GM12873 (cell line): ENCODE data around the gene PELI1.

Experiments
- TF ChIP-seq, protein P1 (sequence below): IDR thresholded peaks from 2 replicates; pipeline ENCODE4 v1.5.1; 2012; ENCODE audit warnings: low read depth, mild to moderate bottlenecking, moderate library complexity, low read length, control low read depth; ENCODE audit not compliant: insufficient read depth; ENCODE audit errors: missing control alignments

PELI1 gene

DNA sequence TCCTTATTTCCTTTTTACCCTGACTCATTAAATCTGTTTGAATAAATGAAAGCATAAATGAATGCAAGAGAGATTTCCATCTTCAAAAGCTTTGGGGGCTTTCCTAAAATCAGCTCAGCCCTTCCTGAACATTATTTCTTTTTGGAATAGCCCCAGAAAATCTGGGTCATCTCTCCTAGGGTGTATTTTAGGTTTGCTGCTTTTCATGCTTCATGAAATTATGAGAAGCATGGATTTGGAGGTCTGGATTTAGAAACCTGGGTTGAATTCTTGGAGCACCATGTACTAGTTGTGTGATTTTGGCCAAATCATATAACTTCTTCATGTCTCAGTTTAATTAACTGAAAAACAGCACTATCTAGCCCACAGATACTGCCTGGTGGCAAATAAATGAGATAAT lies 24.0 kb upstream of the PELI1 start:
- TF ChIP-seq, protein P1, sequence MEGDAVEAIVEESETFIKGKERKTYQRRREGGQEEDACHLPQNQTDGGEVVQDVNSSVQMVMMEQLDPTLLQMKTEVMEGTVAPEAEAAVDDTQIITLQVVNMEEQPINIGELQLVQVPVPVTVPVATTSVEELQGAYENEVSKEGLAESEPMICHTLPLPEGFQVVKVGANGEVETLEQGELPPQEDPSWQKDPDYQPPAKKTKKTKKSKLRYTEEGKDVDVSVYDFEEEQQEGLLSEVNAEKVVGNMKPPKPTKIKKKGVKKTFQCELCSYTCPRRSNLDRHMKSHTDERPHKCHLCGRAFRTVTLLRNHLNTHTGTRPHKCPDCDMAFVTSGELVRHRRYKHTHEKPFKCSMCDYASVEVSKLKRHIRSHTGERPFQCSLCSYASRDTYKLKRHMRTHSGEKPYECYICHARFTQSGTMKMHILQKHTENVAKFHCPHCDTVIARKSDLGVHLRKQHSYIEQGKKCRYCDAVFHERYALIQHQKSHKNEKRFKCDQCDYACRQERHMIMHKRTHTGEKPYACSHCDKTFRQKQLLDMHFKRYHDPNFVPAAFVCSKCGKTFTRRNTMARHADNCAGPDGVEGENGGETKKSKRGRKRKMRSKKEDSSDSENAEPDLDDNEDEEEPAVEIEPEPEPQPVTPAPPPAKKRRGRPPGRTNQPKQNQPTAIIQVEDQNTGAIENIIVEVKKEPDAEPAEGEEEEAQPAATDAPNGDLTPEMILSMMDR = no peak

DNA sequence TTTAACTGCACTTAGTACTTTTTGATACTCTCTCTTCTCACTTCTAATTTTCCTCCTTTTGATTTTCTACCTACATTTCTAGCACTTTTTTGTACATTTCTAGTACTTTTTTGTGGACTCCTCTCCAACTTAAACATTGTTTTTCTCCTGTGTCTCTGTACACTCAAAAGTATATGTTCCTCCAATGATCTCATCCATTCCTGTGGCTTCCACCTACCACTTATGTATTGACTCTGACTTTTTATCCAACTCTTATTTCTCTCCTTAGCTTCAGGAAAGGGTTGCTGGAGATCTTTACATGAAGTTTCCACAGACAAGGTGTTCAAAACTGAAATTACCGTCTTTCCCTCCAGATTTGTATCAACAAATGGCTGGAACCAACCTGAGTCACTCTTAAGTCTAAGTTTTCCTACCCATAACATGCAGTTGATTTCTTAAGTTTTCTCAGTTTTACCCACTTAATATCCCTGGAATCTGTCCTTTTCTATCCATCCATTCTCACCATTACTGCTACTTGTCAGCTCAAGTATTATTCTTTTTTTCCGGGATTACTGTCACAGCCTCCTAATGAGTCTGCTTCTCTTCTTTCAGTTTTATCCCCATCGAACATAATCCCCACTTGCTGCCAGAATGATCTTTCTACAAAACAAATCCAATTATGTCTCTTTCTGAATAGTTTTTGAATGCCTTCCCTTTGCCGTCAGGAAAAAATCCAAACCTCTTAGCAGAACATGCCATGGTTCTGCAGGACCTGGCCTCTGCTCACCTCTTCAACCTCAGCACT lies 22.6 kb upstream of the PELI1 start:
- TF ChIP-seq, protein P1 = no peak

DNA sequence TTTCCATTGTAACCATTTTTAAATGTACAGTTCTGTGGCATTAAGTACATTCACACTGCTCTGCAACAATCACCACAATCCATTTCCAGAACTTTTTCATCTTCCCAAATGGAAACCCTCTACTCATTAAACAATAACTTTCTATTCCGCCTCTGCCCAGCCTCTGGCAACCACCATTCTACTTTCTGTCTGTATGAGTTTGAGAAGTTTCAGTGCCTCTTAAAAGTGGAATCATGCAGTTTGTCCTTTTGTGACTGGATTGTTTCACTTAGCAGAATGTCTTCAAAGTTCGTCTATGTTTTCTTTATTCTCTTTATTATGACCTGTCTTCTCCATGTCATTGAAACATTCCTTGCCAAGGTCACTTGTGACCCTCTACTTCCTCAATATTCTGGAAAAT lies 22.0 kb upstream of the PELI1 start:
- TF ChIP-seq, protein P1 = no peak

DNA sequence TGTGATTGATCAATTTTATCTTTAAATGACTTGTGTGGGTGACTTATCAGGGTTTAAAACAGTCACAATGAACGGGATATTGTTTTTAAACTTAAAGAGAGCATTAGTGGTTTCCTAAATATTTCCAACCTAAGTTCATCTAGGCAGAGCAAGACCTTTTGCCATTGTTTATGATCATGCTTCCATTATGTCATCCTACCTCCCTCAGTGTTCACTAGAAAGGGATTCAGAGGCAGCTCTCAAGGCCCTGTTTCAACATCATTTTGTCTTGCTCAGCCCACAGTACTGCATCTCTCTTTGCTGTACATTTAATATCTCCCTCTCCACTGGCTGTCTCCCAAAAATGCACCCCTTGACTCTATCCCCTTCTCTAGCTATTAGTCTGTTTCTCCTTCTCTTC lies 21.5 kb upstream of the PELI1 start:
- TF ChIP-seq, protein P1 = no peak

DNA sequence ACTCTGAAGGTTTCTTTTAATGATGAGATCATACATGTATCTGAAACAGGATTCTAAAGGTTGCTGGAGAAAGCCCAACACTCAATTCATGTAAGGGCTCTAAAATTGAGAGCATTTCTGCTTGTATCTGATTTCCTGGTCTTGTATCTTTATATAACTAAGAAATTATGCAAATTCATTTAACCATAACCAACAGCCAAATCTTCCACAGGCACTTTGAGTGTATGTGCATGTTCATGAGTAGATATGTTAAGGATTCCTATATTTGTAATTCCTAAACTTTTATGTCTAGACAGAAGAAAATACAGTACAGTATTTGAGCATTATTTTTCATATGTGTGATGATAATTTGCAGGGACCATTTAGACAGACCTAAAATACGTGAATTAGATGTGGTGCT lies 20.4 kb upstream of the PELI1 start:
- TF ChIP-seq, protein P1 = no peak

DNA sequence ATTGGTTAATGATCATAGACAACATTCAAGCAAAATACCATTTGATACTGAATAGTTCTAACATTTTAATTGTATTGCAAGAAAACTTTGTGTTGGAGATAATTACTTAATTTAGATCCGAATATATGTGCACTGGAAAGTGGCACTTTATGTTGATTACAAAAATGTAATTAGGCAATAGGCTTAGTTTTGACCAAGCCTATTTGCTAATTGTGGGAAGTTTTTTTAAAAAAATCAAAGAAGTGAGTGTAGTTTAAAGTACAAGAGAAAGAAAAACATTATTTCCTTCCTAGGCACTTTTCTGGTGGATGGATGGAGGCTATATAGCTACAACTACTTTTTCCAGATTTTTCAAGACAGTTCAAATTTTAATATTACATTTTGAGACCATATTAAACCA lies 18.3 kb upstream of the PELI1 start:
- TF ChIP-seq, protein P1 = no peak

DNA sequence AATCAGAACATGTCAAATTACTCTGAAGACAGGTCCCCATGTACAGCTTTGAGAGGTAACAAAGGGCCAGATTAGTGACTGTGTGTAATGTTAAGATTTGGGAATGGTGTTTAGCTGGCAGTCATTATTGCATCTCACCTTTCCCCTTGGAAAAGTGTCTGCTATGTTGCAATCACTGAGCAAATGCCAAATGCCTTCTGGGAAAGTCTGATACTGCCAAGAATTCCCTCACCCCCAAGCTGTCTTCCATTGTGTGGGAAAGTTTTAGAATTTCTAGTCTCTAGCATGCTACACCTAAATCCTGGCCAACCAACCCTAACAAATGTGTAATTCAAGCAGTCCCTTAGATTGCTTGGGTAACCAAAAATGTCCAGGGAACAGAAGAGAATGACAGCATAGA lies 13.6 kb upstream of the PELI1 start:
- TF ChIP-seq, protein P1 = no peak
